IPS-20b (cell line): ENCODE results near the gene SPACA9.

Experiments
- H3K27ac ChIP-seq: one replicate; pipeline ENCODE4 v1.5.1; 2013; ENCODE audit warnings: low read length
- H3K27me3 ChIP-seq: 2 replicates; pipeline ENCODE4 v1.6.1; 2013; ENCODE audit warnings: mild to moderate bottlenecking, low read length, inconsistent platforms; ENCODE audit not compliant: insufficient read depth
- H3K36me3 ChIP-seq: 2 replicates; pipeline ENCODE4 v1.6.1; 2013; ENCODE audit warnings: low read depth, mild to moderate bottlenecking, inconsistent platforms, low read length, moderate library complexity; ENCODE audit not compliant: insufficient read depth
- H3K4me1 ChIP-seq: 2 replicates; pipeline ENCODE4 v1.6.1; 2013; ENCODE audit warnings: mild to moderate bottlenecking, control low read depth, inconsistent platforms, low read length, moderate library complexity; ENCODE audit not compliant: insufficient read depth
- H3K4me3 ChIP-seq: 2 replicates; pipeline ENCODE4 v1.5.1; 2013; ENCODE audit warnings: mild to moderate bottlenecking, low read length, inconsistent platforms
- H3K9ac ChIP-seq: 2 replicates; pipeline ENCODE4 v1.6.1; 2013; ENCODE audit warnings: low read depth, mild to moderate bottlenecking, inconsistent platforms, low read length, moderate library complexity
- H3K9me3 ChIP-seq: 2 replicates; pipeline ENCODE4 v1.6.1; 2013; ENCODE audit warnings: mild to moderate bottlenecking, low read depth, low read length, inconsistent platforms; ENCODE audit not compliant: insufficient read depth

Gene SPACA9

DNA sequence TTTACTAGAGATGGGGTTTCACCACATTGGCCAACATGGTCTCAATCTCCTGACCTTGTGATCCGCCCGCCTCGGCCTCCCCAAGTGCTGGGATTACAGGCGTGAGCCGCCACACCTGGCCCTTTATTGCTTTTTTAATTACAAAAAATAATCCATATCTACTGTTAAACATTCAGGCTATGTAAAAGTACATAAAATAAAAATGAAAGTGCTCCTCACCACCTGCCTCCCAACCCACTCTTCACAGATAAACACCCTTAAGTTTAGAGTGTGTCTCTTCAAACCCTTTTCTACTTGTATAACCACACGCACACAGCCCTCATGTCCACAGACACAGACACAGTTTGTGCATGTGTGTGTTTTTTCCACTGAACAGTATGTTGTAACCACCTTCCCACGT lies 49.0 kb downstream of the SPACA9 start:
- no peak overlapping the region for H3K27ac ChIP-seq
- no peaks in the 10 kb centered on the region for H3K9me3 ChIP-seq
- no peaks in the 10 kb centered on the region for H3K27me3 ChIP-seq
- H3K36me3 ChIP-seq = peaks cover 58% of the 10 kb centered on the region
- no peak overlapping the region for H3K9ac ChIP-seq
- H3K4me1 ChIP-seq = no peaks in the 10 kb centered on the region
- H3K4me3 ChIP-seq = no peak overlapping the region

- H3K36me3 ChIP-seq = peaks cover 37% of the 10 kb centered on the region
- no peak overlapping the region for H3K9ac ChIP-seq
- no peaks in the 10 kb centered on the region for H3K27me3 ChIP-seq
- H3K4me3 ChIP-seq = no peak overlapping the region
- H3K27ac ChIP-seq = no peak overlapping the region
- H3K9me3 ChIP-seq = no peaks in the 10 kb centered on the region
- H3K4me1 ChIP-seq = no peaks in the 10 kb centered on the region
Observed at GRCh38 chr9:132931178-132931735, 52.6 kb downstream of the SPACA9 start.

DNA sequence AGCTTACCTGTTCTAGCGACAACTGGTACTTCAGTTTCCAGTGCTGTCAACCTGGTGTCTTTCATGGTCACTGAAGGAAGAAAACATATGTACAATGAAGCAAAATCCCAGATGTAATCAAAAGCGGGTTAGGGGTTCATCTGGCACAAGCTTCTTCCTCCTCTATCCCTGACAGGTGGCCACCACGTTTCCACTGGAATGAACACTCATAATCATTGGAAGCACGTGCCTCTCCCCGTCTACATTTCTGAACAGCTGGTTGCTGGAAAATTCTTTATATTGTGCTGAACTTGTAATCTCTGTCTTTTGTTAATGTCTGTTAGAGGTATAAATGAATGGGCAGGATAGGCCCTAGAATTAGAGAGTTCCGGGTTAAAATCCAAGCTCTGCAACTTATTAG lies 56.3 kb downstream of the SPACA9 start:
- Histone ChIP-seq H3K9me3 (no peaks in the 10 kb centered on the region), H3K9ac (no peak overlapping the region), H3K4me3 (no peak overlapping the region), H3K27ac (no peak overlapping the region), H3K27me3 (no peaks in the 10 kb centered on the region), H3K4me1 (peaks cover 2% of the 10 kb centered on the region; the same call in 1 of the 2 replicates), H3K36me3 (peaks cover 10% of the 10 kb centered on the region; the same call in 1 of the 2 replicates)

- H3K27ac ChIP-seq = no peak overlapping the region
- no peak overlapping the region for H3K4me3 ChIP-seq
- H3K27me3 ChIP-seq = no peaks in the 10 kb centered on the region
- H3K4me1 ChIP-seq = peaks cover 2% of the 10 kb centered on the region; the same call in 1 of the 2 replicates
- H3K36me3 ChIP-seq = peaks cover 10% of the 10 kb centered on the region; the same call in 1 of the 2 replicates
- H3K9me3 ChIP-seq = no peaks in the 10 kb centered on the region
- H3K9ac ChIP-seq = no peak overlapping the region
Observed at GRCh38 chr9:132937463-132937901, 58.8 kb downstream of the SPACA9 start.

GRCh38 chr9:132939169-132939568 lies 60.5 kb downstream of the SPACA9 start:
- H3K27ac ChIP-seq = no peak overlapping the region
- H3K4me1 ChIP-seq = peaks cover 10% of the 10 kb centered on the region; the same call in 1 of the 2 replicates
- H3K4me3 ChIP-seq = no peak overlapping the region
- no peak overlapping the region for H3K9ac ChIP-seq
- H3K27me3 ChIP-seq = no peaks in the 10 kb centered on the region
- H3K9me3 ChIP-seq = no peaks in the 10 kb centered on the region
- H3K36me3 ChIP-seq = peaks cover 6% of the 10 kb centered on the region; the same call in 1 of the 2 replicates
